OCI-LY1 (cell line): ENCODE results near the gene MYG1.

Experiments used
- H2AFZ ChIP-seq: fragments of 200-600 bp; sonication (generic), shearing (Covaris generic); 2 replicates; pipeline ENCODE4 v1.6.0; 2014; ENCODE audit warnings: antibody characterized with exemption, mild to moderate bottlenecking, low read length
- H3F3A ChIP-seq: fragments of 200-600 bp; sonication (generic), shearing (Covaris generic); 2 replicates; pipeline ENCODE4 v1.6.0; 2014; ENCODE audit warnings: mild to moderate bottlenecking, antibody characterized with exemption, low read length, moderate library complexity; ENCODE audit not compliant: insufficient read depth
- H3K27ac ChIP-seq: fragments of 200-600 bp; sonication (generic); 2 replicates; pipeline ENCODE4 v1.5.1; 2014; ENCODE audit warnings: low read length, mixed run types, mild to moderate bottlenecking, low read depth; ENCODE audit not compliant: poor library complexity, severe bottlenecking
- H3K27me3 ChIP-seq: fragments of 200-600 bp; sonication (generic); 2 replicates; pipeline ENCODE4 v1.6.0; 2014; ENCODE audit warnings: antibody characterized with exemption, mild to moderate bottlenecking, low read length, moderate library complexity; ENCODE audit not compliant: insufficient read depth
- H3K36me3 ChIP-seq: fragments of 200-600 bp; sonication (generic); 2 replicates; pipeline ENCODE4 v1.6.1; 2014; ENCODE audit warnings: mild to moderate bottlenecking, antibody characterized with exemption, low read length, moderate library complexity, mixed read lengths; ENCODE audit not compliant: insufficient read depth
- H3K4me1 ChIP-seq: fragments of 200-600 bp; sonication (generic); 2 replicates; pipeline ENCODE4 v1.5.1; 2014; ENCODE audit warnings: mild to moderate bottlenecking, low read length, moderate library complexity; ENCODE audit not compliant: insufficient read depth, severe bottlenecking
- H3K4me2 ChIP-seq: fragments of 200-600 bp; sonication (generic), shearing (Covaris generic); 2 replicates; pipeline ENCODE4 v1.6.1; 2014; ENCODE audit warnings: low read length
- H3K4me3 ChIP-seq: fragments of 200-600 bp; sonication (generic); 2 replicates; pipeline ENCODE4 v1.5.1; 2014; ENCODE audit warnings: low read length, low read depth, mild to moderate bottlenecking, mixed read lengths; ENCODE audit not compliant: poor library complexity, severe bottlenecking
- H3K79me2 ChIP-seq: fragments of 200-600 bp; shearing (Covaris generic); 2 replicates; pipeline ENCODE4 v1.6.1; 2016; ENCODE audit warnings: mixed run types, low read length, mixed read lengths; ENCODE audit not compliant: insufficient read depth
- H3K9ac ChIP-seq: fragments of 200-600 bp; sonication (generic), shearing (Covaris generic); 2 replicates; pipeline ENCODE4 v1.6.1; 2014; ENCODE audit warnings: mild to moderate bottlenecking, low read length, mixed read lengths
- H3K9me2 ChIP-seq: fragments of 200-600 bp; sonication (generic), shearing (Covaris generic); 2 replicates; pipeline ENCODE4 v1.6.1; 2014; ENCODE audit warnings: low read depth, mild to moderate bottlenecking, low read length, mixed read lengths
- H3K9me3 ChIP-seq: fragments of 200-600 bp; shearing (Covaris generic); 2 replicates; pipeline ENCODE4 v1.6.1; 2014; ENCODE audit warnings: low read length, mixed read lengths
- H4K20me1 ChIP-seq: fragments of 200-600 bp; sonication (generic), shearing (Covaris generic); 2 replicates; pipeline ENCODE4 v1.6.0; 2016; ENCODE audit warnings: mild to moderate bottlenecking, low read length; ENCODE audit not compliant: insufficient read depth
- CTCF ChIP-seq: fragments of 200-600 bp; sonication (generic), shearing (Covaris generic); IDR thresholded peaks from 2 replicates; pipeline ENCODE4 v1.5.1; 2017; ENCODE audit warnings: mild to moderate bottlenecking, antibody characterized with exemption, low read length, moderate library complexity, mixed read lengths
- EZH2 ChIP-seq: fragments of 200-600 bp; sonication (generic), shearing (Covaris generic); IDR thresholded peaks from 2 replicates; pipeline ENCODE4 v1.8.0; 2017; ENCODE audit warnings: borderline replicate concordance, mixed run types, mild to moderate bottlenecking, antibody characterized with exemption, low read length, moderate library complexity, mixed read lengths

MYG1 gene

GRCh38 chr12:53258541-53259539, 40.7 kb upstream of the MYG1 start:
- no peak overlapping the region for H2AFZ ChIP-seq
- no peaks in the 10 kb centered on the region for H3F3A ChIP-seq
- no peaks in the 10 kb centered on the region for H3K79me2 ChIP-seq
- H3K9ac ChIP-seq: no peak overlapping the region
- no peaks in the 10 kb centered on the region for H3K9me3 ChIP-seq
- H3K4me3 ChIP-seq: no peak overlapping the region
- H3K4me2 ChIP-seq: no peak overlapping the region
- TF ChIP-seq CTCF (no peak), EZH2 (no peak)
- no peaks in the 10 kb centered on the region for H3K27me3 ChIP-seq
- H3K9me2 ChIP-seq: no peaks in the 10 kb centered on the region
- no peaks in the 10 kb centered on the region for H4K20me1 ChIP-seq
- peaks cover 14% of the 10 kb centered on the region for H3K4me1 ChIP-seq
- H3K27ac ChIP-seq: no peak overlapping the region
- peaks cover 10% of the 10 kb centered on the region; the same call in 1 of the 2 replicates for H3K36me3 ChIP-seq

- Histone ChIP-seq H3K4me2 (no peak overlapping the region), H3F3A (no peaks in the 10 kb centered on the region), H3K36me3 (peaks cover 3% of the 10 kb centered on the region; the same call in 1 of the 2 replicates), H4K20me1 (no peaks in the 10 kb centered on the region), H3K9me2 (no peaks in the 10 kb centered on the region), H3K9ac (no peak overlapping the region), H2AFZ (no peak overlapping the region), H3K4me1 (peaks cover 14% of the 10 kb centered on the region), H3K79me2 (no peaks in the 10 kb centered on the region), H3K27ac (no peak overlapping the region), H3K27me3 (no peaks in the 10 kb centered on the region), H3K4me3 (no peak overlapping the region), H3K9me3 (no peaks in the 10 kb centered on the region)
- no peak for TF ChIP-seq CTCF
- no peak for TF ChIP-seq EZH2
Observed at GRCh38 chr12:53259891-53260290, 39.6 kb upstream of the MYG1 start.

GRCh38 chr12:53265783-53266182, 33.7 kb upstream of the MYG1 start:
- peaks cover 18% of the 10 kb centered on the region; the same call in 1 of the 2 replicates for H3K36me3 ChIP-seq
- H3K9me2 ChIP-seq: no peaks in the 10 kb centered on the region
- no peak overlapping the region for H2AFZ ChIP-seq
- H3K27me3 ChIP-seq: no peaks in the 10 kb centered on the region
- H3K4me3 ChIP-seq: no peak overlapping the region
- H4K20me1 ChIP-seq: no peaks in the 10 kb centered on the region
- H3K4me1 ChIP-seq: peaks cover 29% of the 10 kb centered on the region
- no peak overlapping the region for H3K4me2 ChIP-seq
- no peaks in the 10 kb centered on the region for H3K79me2 ChIP-seq
- H3K9ac ChIP-seq: no peak overlapping the region
- H3K27ac ChIP-seq: no peak overlapping the region
- no peaks in the 10 kb centered on the region for H3F3A ChIP-seq
- no peaks in the 10 kb centered on the region for H3K9me3 ChIP-seq
- TF ChIP-seq EZH2 (no peak), CTCF (no peak)
